Endothelial cell of umbilical vein (primary cell): ENCODE data around the gene OPCML. TPM values are rescaled to one million over a fixed set of nuclear protein-coding genes. Genes with fewer than 3 reads are reported as not detected.

Experiments
- BruUV-seq: library from RNA; stranded (reverse); fragments of 400-500 nt; replicated peaks from 2 replicates; lab custom pipeline; 2021; lab: Mats Ljungman, UMichigan
- CTCF ChIA-PET: fragments of 300-600, 350-600 bp; sonication (Branson Sonifier 250); formaldehyde crosslinking; loops from one replicate; lab custom pipeline; 2021; ENCODE audit warnings: antibody characterized with exemption, inconsistent platforms; lab: Charles Lee
- POLR2A ChIA-PET: fragments of 300-600, 350-600 bp; sonication (Branson Sonifier 250); formaldehyde crosslinking; loops from one replicate; lab custom pipeline; 2021; ENCODE audit warnings: antibody characterized with exemption, inconsistent platforms; lab: Charles Lee
- DNase-seq: peaks from one replicate; pipeline ENCODE4 v3.0.0-alpha.2; 2011; ENCODE audit warnings: low read depth, low spot score
- FAIRE-seq: peaks from 2 replicates; lab custom pipeline; 2011; peaks lifted over from hg19 to GRCh38; lab: Jason Lieb, UNC
- H2AFZ ChIP-seq: 2 replicates; pipeline ENCODE4 v1.6.0; 2012; ENCODE audit warnings: low read depth, low read length, control low read depth, inconsistent platforms
- H3K27ac ChIP-seq: 2 replicates; pipeline ENCODE4 v1.5.1; 2011; ENCODE audit warnings: low read depth, mild to moderate bottlenecking, control low read depth, low read length, moderate library complexity; ENCODE audit not compliant: insufficient read depth
- H3K27me3 ChIP-seq, 2 experiments: 2 replicates each; pipeline versions ENCODE4 v1.6.0 to v1.6.1; 2011; ENCODE audit warnings: low read length in 2 of 2, mixed read lengths in 1 of 2; ENCODE audit not compliant: control insufficient read depth in 2 of 2, insufficient read depth in 2 of 2
- H3K36me3 ChIP-seq, 2 experiments: 2 replicates in 1 of 2; 3 replicates in 1 of 2; pipeline ENCODE4 v1.5.1; 2011; ENCODE audit warnings: low read length in 2 of 2, mild to moderate bottlenecking in 1 of 2, moderate library complexity in 1 of 2; ENCODE audit not compliant: control insufficient read depth in 2 of 2, insufficient read depth in 2 of 2; ENCODE audit errors: extremely low read depth in 1 of 2
- H3K4me1 ChIP-seq: 3 replicates; pipeline ENCODE4 v1.5.1; 2011; ENCODE audit warnings: mild to moderate bottlenecking, low read length; ENCODE audit not compliant: control insufficient read depth, insufficient read depth; ENCODE audit errors: extremely low read depth
- H3K4me2 ChIP-seq: 2 replicates; pipeline ENCODE4 v1.6.1; 2011; ENCODE audit warnings: low read length, control low read depth, mixed read lengths; ENCODE audit not compliant: insufficient read depth
- H3K4me3 ChIP-seq, 3 experiments: fragments of 200-600 bp in 1 of 3; sonication (generic), shearing (Covaris generic) in 1 of 3; replicated peaks in 1 of 3; 2 replicates each; pipeline ENCODE4 v1.5.1; 2011 to 2016; ENCODE audit warnings: control low read depth in 3 of 3, low read length in 3 of 3, mild to moderate bottlenecking in 2 of 3, inconsistent platforms in 1 of 3, low read depth in 1 of 3, moderate library complexity in 1 of 3; ENCODE audit not compliant: insufficient read depth in 1 of 3
- H3K79me2 ChIP-seq: 2 replicates; pipeline ENCODE4 v1.6.0; 2012; ENCODE audit warnings: low read length, inconsistent platforms; ENCODE audit not compliant: control insufficient read depth, insufficient read depth
- H3K9ac ChIP-seq: replicated peaks from 2 replicates; pipeline ENCODE3; 2011; ENCODE audit warnings: low read length, control low read depth; ENCODE audit not compliant: insufficient read depth; ENCODE audit errors: extremely low read depth
- H3K9me1 ChIP-seq: replicated peaks from 3 replicates; pipeline ENCODE4 v1.6.0; 2011; ENCODE audit warnings: mild to moderate bottlenecking, low read length; ENCODE audit not compliant: control insufficient read depth, insufficient read depth; ENCODE audit errors: extremely low read depth
- H3K9me3 ChIP-seq: replicated peaks from 2 replicates; pipeline ENCODE4 v1.5.1; 2012; ENCODE audit warnings: low read length, inconsistent platforms; ENCODE audit not compliant: control insufficient read depth, insufficient read depth
- H4K20me1 ChIP-seq: replicated peaks from 2 replicates; pipeline ENCODE3; 2011; ENCODE audit warnings: mild to moderate bottlenecking, low read length; ENCODE audit not compliant: control insufficient read depth, insufficient read depth; ENCODE audit errors: extremely low read depth
- CTCF ChIP-seq, 2 donors: IDR thresholded peaks; 1 replicate in 1 of 2; 2 replicates in 1 of 2; pipeline ENCODE4 v1.5.1; 2011; ENCODE audit warnings: low read length in 2 of 2, mild to moderate bottlenecking in 2 of 2, moderate library complexity in 2 of 2, control low read depth in 1 of 2, inconsistent platforms in 1 of 2, low read depth in 1 of 2; ENCODE audit not compliant: insufficient read depth in 1 of 2; ENCODE audit errors: extremely low read depth in 1 of 2
- EZH2 ChIP-seq: IDR thresholded peaks from 2 replicates; pipeline ENCODE4 v1.6.1; 2012; ENCODE audit warnings: borderline replicate concordance, low read depth, mild to moderate bottlenecking, moderate library complexity, low read length, inconsistent platforms; ENCODE audit not compliant: severe bottlenecking
- FOS ChIP-seq: IDR thresholded peaks from 2 replicates; pipeline ENCODE4 v1.6.1; 2011; ENCODE audit warnings: mild to moderate bottlenecking, low read length, moderate library complexity, borderline replicate concordance; ENCODE audit not compliant: insufficient read depth
- GATA2 ChIP-seq: IDR thresholded peaks from 2 replicates; pipeline ENCODE4 v1.7.0; 2011; ENCODE audit warnings: low read depth, mild to moderate bottlenecking, moderate library complexity, mixed read lengths, low read length; ENCODE audit not compliant: insufficient read length, insufficient read depth
- JUN ChIP-seq: IDR thresholded peaks from 2 replicates; pipeline ENCODE4 v1.6.1; 2011; ENCODE audit warnings: borderline replicate concordance, low read depth; ENCODE audit not compliant: insufficient read length, insufficient read depth
- MAX ChIP-seq: IDR thresholded peaks from 2 replicates; pipeline ENCODE4 v1.6.1; 2011; ENCODE audit not compliant: insufficient read depth, insufficient read length
- MYC ChIP-seq: IDR thresholded peaks from one replicate; pipeline ENCODE4 v1.6.1; 2011; ENCODE audit warnings: mild to moderate bottlenecking, low read depth, low read length
- POLR2A ChIP-seq: IDR thresholded peaks from 2 replicates; pipeline ENCODE4 v1.6.1; 2012; ENCODE audit warnings: low read depth, mild to moderate bottlenecking, control low read depth, low read length
- POLR2AphosphoS5 ChIP-seq: IDR thresholded peaks from 2 replicates; pipeline ENCODE4 v1.6.1; 2012; ENCODE audit warnings: low read depth, mild to moderate bottlenecking, control low read depth, low read length, moderate library complexity; ENCODE audit not compliant: insufficient read depth
- dilution Hi-C: fragments of 300-500 bp; cut with MboI; formaldehyde crosslinking; loops from one replicate; pipeline ENCODE4 v1.15.0; 2019; ENCODE audit warnings: low sequenced_read_pairs; ENCODE audit not compliant: extremely low pct_ligation_motif_present
- intact Hi-C: fragments of 100-400 bp; cut with micrococcal nuclease; formaldehyde crosslinking; loops from one replicate; pipeline ENCODE4 v1.10.0; 2022
- polyA plus RNA-seq, 4 experiments: library from polyadenylated mRNA; depleted of rRNA in 3 of 4; stranded (reverse) in 3 of 4; unstranded in 1 of 4; fragments of >200 nt; gene quantifications; 2 replicates each; pipeline versions ENCODE4 v1.2.1 to v1.2.3, GENCODE V29; 2011 to 2012; ENCODE audit warnings: missing spikeins in 1 of 4
- total RNA-seq: library from RNA; stranded (reverse); gene quantifications from 2 replicates; pipeline ENCODE4 v1.2.3, GENCODE V29; 2021

The OPCML gene
- total and polyA plus RNA-seq, 2 donors (not counting 3 experiments of a cell fraction or from before 2014, with no cell fraction given), result not detected

DNA sequence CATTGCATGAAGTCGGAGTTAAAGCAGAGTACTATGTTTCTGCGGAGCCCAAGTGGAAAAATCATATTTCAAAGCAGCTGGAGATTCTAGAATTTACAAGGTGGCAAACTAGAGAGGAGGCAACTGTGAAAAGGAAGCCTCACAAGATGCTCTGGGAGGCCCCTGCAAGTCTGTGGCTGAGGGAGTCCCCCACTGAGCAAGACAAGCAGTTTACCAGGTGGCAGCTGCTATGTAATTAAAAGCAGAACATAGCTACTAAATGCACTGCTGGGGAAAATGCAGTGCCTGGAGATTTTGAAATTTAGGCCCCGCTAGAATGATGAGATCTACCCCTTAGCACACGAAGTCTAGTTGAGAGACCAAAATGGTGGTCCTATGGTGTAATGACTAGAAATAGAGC, 728.0 kb downstream of the OPCML start:
- FAIRE-seq, result no peak
- dilution Hi-C loops, result no loop called here

More for the DNA sequence above, 728.0 kb downstream of the OPCML start:
- no peak for DNase-seq
- TF ChIP-seq GATA2 (no peak), EZH2 (no peak), MYC (no peak), POLR2A (no peak), CTCF (IDR thresholded peaks at IDR 0.05; ENCODE audit: extremely low read depth in 1 of 2, insufficient read depth in 1 of 2, low read depth in 1 of 2, low read length in 2 of 2) (no peak), JUN (no peak), MAX (no peak), POLR2AphosphoS5 (no peak), FOS (no peak)
- CTCF ChIA-PET, result no interaction called here
- Histone ChIP-seq H3K9me1 (no peaks in the 10 kb centered on the region), H3K4me3 (no peak overlapping the region), H3K9me3 (no peaks in the 10 kb centered on the region), H3K79me2 (no peaks in the 10 kb centered on the region), H2AFZ (no peak overlapping the region), H3K9ac (no peak overlapping the region), H4K20me1 (no peaks in the 10 kb centered on the region), H3K4me2 (no peak overlapping the region), H3K27ac (no peak overlapping the region), H3K4me1 (no peaks in the 10 kb centered on the region), H3K27me3 (no peaks in the 10 kb centered on the region), H3K36me3 (no peaks in the 10 kb centered on the region)
- intact Hi-C loops, result no loop called here
- no TSS peak for BruUV-seq
- POLR2A ChIA-PET, result no interaction called here
